Measurements from ENCODE around the gene LSM8.

LSM8 gene

GRCh38 chr7:118202061-118202460 is 18.1 kb downstream of the LSM8 start:
- no peaks in the 10 kb centered on the region for H3K36me3 ChIP-seq (ENCODE audit: control insufficient read depth, insufficient read depth, low read length)
- WGBS, 2 experiments (ENCODE audit: insufficient coverage in 2 of 2): 72 to 97% methylated on average over 2 of the region's 2 CpGs
- H3K4me3 ChIP-seq (ENCODE audit: extremely low read depth, insufficient read depth, low read length, poor library complexity, severe bottlenecking): no peak overlapping the region
- H3K9me3 ChIP-seq (ENCODE audit: control insufficient read depth, low read length): no peaks in the 10 kb centered on the region
- H3K27ac ChIP-seq (ENCODE audit: low read depth, low read length, severe bottlenecking): no peak overlapping the region
- no peaks in the 10 kb centered on the region for H3K4me1 ChIP-seq (ENCODE audit: control insufficient read depth, insufficient read depth, low read length, poor library complexity, severe bottlenecking)

DNA sequence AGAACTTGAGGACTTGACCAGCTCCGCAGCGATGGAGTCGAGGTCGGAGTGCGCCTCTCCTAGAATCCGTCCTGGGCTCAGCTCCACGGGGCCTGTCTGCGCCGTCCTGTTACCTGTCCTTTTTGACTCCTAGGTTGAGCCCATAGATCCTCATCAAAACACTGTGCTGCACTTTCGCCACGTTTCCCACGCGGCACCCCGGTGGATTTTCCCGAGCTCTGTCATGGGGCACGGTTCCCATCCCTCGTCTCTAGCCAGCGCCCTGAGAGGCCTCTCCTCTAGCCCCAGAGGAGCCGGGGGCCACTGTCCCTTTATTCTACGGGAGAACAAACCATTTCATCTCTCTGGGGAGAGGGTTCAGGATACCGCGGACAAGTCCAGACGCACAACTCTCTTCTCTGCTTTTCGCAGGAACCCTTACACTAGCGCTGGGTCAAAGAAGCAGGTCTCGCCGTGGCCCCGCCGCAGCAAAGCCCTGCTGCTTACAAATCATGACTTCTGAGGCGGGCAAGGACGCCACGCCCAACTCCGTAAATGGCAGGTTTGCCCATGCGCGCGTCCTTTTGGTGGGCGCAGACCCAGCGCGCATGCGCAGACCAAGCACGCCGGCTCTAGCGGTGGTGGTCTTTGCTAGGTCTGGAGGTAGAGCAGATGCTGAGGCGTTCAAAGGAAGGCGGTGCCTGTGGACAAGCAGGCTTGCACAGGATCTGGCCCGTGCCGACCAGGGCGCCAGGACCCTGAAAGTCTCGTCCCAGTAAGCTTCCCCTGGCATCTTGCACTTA is 30.3 kb downstream of the LSM8 start:
- Histone ChIP-seq H3K4me3 (ENCODE audit: extremely low read depth, insufficient read depth, low read length, poor library complexity, severe bottlenecking) (no peak overlapping the region), H3K4me1 (ENCODE audit: control insufficient read depth, insufficient read depth, low read length, poor library complexity, severe bottlenecking) (no peaks in the 10 kb centered on the region), H3K9me3 (ENCODE audit: control insufficient read depth, low read length) (no peaks in the 10 kb centered on the region), H3K27ac (ENCODE audit: low read depth, low read length, severe bottlenecking) (no peak overlapping the region), H3K36me3 (ENCODE audit: control insufficient read depth, insufficient read depth, low read length) (no peaks in the 10 kb centered on the region)
- 94% methylated on average over 35 to 48 of the region's 49 CpGs for WGBS, 2 experiments (ENCODE audit: insufficient coverage in 2 of 2)

GRCh38 chr7:118214833-118215182 is 30.8 kb downstream of the LSM8 start:
- H3K4me3 ChIP-seq (ENCODE audit: extremely low read depth, insufficient read depth, low read length, poor library complexity, severe bottlenecking): no peak overlapping the region
- no peaks in the 10 kb centered on the region for H3K9me3 ChIP-seq (ENCODE audit: control insufficient read depth, low read length)
- H3K36me3 ChIP-seq (ENCODE audit: control insufficient read depth, insufficient read depth, low read length): no peaks in the 10 kb centered on the region
- no peaks in the 10 kb centered on the region for H3K4me1 ChIP-seq (ENCODE audit: control insufficient read depth, insufficient read depth, low read length, poor library complexity, severe bottlenecking)
- no CpG with 5 or more reads among the region's 3 CpGs for WGBS, 2 experiments (ENCODE audit: insufficient coverage in 2 of 2)
- no peak overlapping the region for H3K27ac ChIP-seq (ENCODE audit: low read depth, low read length, severe bottlenecking)

DNA sequence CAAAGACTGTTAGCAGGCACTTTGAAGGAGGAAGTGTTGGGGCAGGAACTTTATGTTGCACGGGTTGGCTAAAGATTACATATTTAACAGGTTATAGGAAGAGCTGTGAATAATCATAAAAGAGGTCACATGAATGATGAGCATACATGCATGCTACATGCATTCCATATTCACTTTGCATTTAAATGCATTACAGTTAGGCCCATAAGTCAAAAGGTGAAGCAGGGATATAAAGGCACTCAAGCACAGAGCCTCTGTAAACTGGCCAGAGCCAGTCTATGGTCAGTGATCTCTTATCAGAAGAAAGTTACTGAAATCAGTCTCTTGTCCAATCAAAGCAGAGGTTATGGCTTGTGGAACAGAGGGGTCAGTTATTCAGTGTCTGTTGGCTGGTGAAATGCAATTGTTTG is 33.3 kb downstream of the LSM8 start:
- Histone ChIP-seq H3K4me1 (ENCODE audit: control insufficient read depth, insufficient read depth, low read length, poor library complexity, severe bottlenecking) (no peaks in the 10 kb centered on the region), H3K4me3 (ENCODE audit: extremely low read depth, insufficient read depth, low read length, poor library complexity, severe bottlenecking) (no peak overlapping the region), H3K27ac (ENCODE audit: low read depth, low read length, severe bottlenecking) (no peak overlapping the region), H3K36me3 (ENCODE audit: control insufficient read depth, insufficient read depth, low read length) (no peaks in the 10 kb centered on the region), H3K9me3 (ENCODE audit: control insufficient read depth, low read length) (no peaks in the 10 kb centered on the region)
- no CpG with 5 or more reads among the region's 1 CpG for WGBS, 2 experiments (ENCODE audit: insufficient coverage in 2 of 2)

- WGBS, 2 experiments (ENCODE audit: insufficient coverage in 2 of 2): 88 to 92% methylated on average over 4 to 6 of the region's 8 CpGs
- Histone ChIP-seq H3K4me3 (ENCODE audit: extremely low read depth, insufficient read depth, low read length, poor library complexity, severe bottlenecking) (no peak overlapping the region), H3K36me3 (ENCODE audit: control insufficient read depth, insufficient read depth, low read length) (no peaks in the 10 kb centered on the region), H3K4me1 (ENCODE audit: control insufficient read depth, insufficient read depth, low read length, poor library complexity, severe bottlenecking) (no peaks in the 10 kb centered on the region), H3K27ac (ENCODE audit: low read depth, low read length, severe bottlenecking) (no peak overlapping the region), H3K9me3 (ENCODE audit: control insufficient read depth, low read length) (no peaks in the 10 kb centered on the region)
Observed at GRCh38 chr7:118218413-118219156, 34.6 kb downstream of the LSM8 start.

DNA sequence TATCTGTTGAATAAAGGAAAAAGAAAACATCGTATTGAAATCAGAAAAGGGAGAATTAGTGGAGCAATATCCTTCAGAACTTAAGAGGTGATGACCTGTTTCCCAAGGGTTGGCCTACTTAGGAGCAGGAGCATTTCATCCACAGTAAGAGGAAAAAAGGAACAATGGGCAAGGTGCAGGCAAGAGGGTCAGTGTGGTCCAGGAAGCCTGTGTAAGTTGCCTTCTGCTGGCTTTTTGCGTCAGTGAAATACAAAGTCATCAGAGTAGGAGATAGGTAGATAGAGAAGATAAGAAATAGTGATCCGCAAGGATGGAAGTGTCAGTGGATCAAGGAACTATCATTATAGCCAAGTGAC is 35.2 kb downstream of the LSM8 start:
- H3K36me3 ChIP-seq (ENCODE audit: control insufficient read depth, insufficient read depth, low read length): no peaks in the 10 kb centered on the region

GRCh38 chr7:118220583-118220982 is 36.6 kb downstream of the LSM8 start:
- no peaks in the 10 kb centered on the region for H3K9me3 ChIP-seq (ENCODE audit: control insufficient read depth, low read length)
- 57 to 100% methylated on average over 1 to 3 of the region's 3 CpGs for WGBS, 2 experiments (ENCODE audit: insufficient coverage in 2 of 2)
- H3K27ac ChIP-seq (ENCODE audit: low read depth, low read length, severe bottlenecking): no peak overlapping the region
- H3K4me1 ChIP-seq (ENCODE audit: control insufficient read depth, insufficient read depth, low read length, poor library complexity, severe bottlenecking): no peaks in the 10 kb centered on the region
- no peak overlapping the region for H3K4me3 ChIP-seq (ENCODE audit: extremely low read depth, insufficient read depth, low read length, poor library complexity, severe bottlenecking)
- no peaks in the 10 kb centered on the region for H3K36me3 ChIP-seq (ENCODE audit: control insufficient read depth, insufficient read depth, low read length)

More for the DNA sequence above, 35.2 kb downstream of the LSM8 start:
- Histone ChIP-seq H3K27ac (ENCODE audit: low read depth, low read length, severe bottlenecking) (no peak overlapping the region), H3K4me1 (ENCODE audit: control insufficient read depth, insufficient read depth, low read length, poor library complexity, severe bottlenecking) (no peaks in the 10 kb centered on the region), H3K9me3 (ENCODE audit: control insufficient read depth, low read length) (no peaks in the 10 kb centered on the region), H3K4me3 (ENCODE audit: extremely low read depth, insufficient read depth, low read length, poor library complexity, severe bottlenecking) (no peak overlapping the region)
- 90 to 100% methylated on average over 1 to 2 of the region's 3 CpGs for WGBS, 2 experiments (ENCODE audit: insufficient coverage in 2 of 2)

GRCh38 chr7:118222591-118222990 is 38.6 kb downstream of the LSM8 start:
- no peaks in the 10 kb centered on the region for H3K4me1 ChIP-seq (ENCODE audit: control insufficient read depth, insufficient read depth, low read length, poor library complexity, severe bottlenecking)
- H3K9me3 ChIP-seq (ENCODE audit: control insufficient read depth, low read length): no peaks in the 10 kb centered on the region
- H3K4me3 ChIP-seq (ENCODE audit: extremely low read depth, insufficient read depth, low read length, poor library complexity, severe bottlenecking): no peak overlapping the region
- H3K36me3 ChIP-seq (ENCODE audit: control insufficient read depth, insufficient read depth, low read length): no peaks in the 10 kb centered on the region
- no peak overlapping the region for H3K27ac ChIP-seq (ENCODE audit: low read depth, low read length, severe bottlenecking)
- no CpG with 5 or more reads among the region's 1 CpG for WGBS, 2 experiments (ENCODE audit: insufficient coverage in 2 of 2)

GRCh38 chr7:118224521-118224920 is 40.6 kb downstream of the LSM8 start, which contains the start of gene ANKRD7:
TSS of gene ANKRD7 (plus strand) at chr7:118224704. CDS start at chr7:118224831, 127 bp downstream.
- Histone ChIP-seq H3K27ac (ENCODE audit: low read depth, low read length, severe bottlenecking) (no peak within 1 kb of the TSS), H3K9me3 (ENCODE audit: control insufficient read depth, low read length) (no peaks in the 10 kb centered on the region), H3K4me1 (ENCODE audit: control insufficient read depth, insufficient read depth, low read length, poor library complexity, severe bottlenecking) (no peaks in the 10 kb centered on the region), H3K36me3 (ENCODE audit: control insufficient read depth, insufficient read depth, low read length) (no peaks in the 10 kb centered on the region), H3K4me3 (ENCODE audit: extremely low read depth, insufficient read depth, low read length, poor library complexity, severe bottlenecking) (no peak within 1 kb of the TSS)
- 94% methylated on average over 18 of the region's 18 CpGs for WGBS, 2 experiments (ENCODE audit: insufficient coverage in 2 of 2)

- Histone ChIP-seq H3K4me1 (ENCODE audit: control insufficient read depth, insufficient read depth, low read length, poor library complexity, severe bottlenecking) (peaks cover 6% of the 10 kb centered on the region), H3K36me3 (ENCODE audit: control insufficient read depth, insufficient read depth, low read length) (no peaks in the 10 kb centered on the region), H3K4me3 (ENCODE audit: extremely low read depth, insufficient read depth, low read length, poor library complexity, severe bottlenecking) (no peak overlapping the region), H3K27ac (ENCODE audit: low read depth, low read length, severe bottlenecking) (no peak overlapping the region), H3K9me3 (ENCODE audit: control insufficient read depth, low read length) (no peaks in the 10 kb centered on the region)
- no CpG with 5 or more reads among the region's 1 CpG for WGBS, 2 experiments (ENCODE audit: insufficient coverage in 2 of 2)
Observed at GRCh38 chr7:118232837-118233236, 48.9 kb downstream of the LSM8 start.

- Histone ChIP-seq H3K9me3 (ENCODE audit: control insufficient read depth, low read length) (no peaks in the 10 kb centered on the region), H3K27ac (ENCODE audit: low read depth, low read length, severe bottlenecking) (no peak overlapping the region), H3K36me3 (ENCODE audit: control insufficient read depth, insufficient read depth, low read length) (no peaks in the 10 kb centered on the region), H3K4me3 (ENCODE audit: extremely low read depth, insufficient read depth, low read length, poor library complexity, severe bottlenecking) (no peak overlapping the region), H3K4me1 (ENCODE audit: control insufficient read depth, insufficient read depth, low read length, poor library complexity, severe bottlenecking) (peaks cover 6% of the 10 kb centered on the region)
- no CpG with 5 or more reads among the region's 1 CpG for WGBS, 2 experiments (ENCODE audit: insufficient coverage in 2 of 2)
Observed at GRCh38 chr7:118233799-118234198, 49.8 kb downstream of the LSM8 start.

Measured in mesodermal cell (in vitro differentiated cells).